Hepatocyte (in vitro differentiated cells): Measurements from ENCODE around the gene PCDHA2. TPM values are rescaled to one million over a fixed set of nuclear protein-coding genes. Genes with fewer than 3 reads are reported as not detected.
"Not testable (repeated sequence)": the region's sequence is repeated elsewhere in the genome, so short reads cannot be mapped to it uniquely, and the experiment has no call there.

ENCODE experiments used
- DNase-seq: peaks from one replicate; pipeline ENCODE4 v3.0.0-alpha.2; 2016; ENCODE audit warnings: low spot score
- H2AFZ ChIP-seq: fragments of 200-600 bp; sonication (generic); 2 replicates; pipeline ENCODE4 v1.6.0; 2016; ENCODE audit warnings: antibody characterized with exemption, mild to moderate bottlenecking
- H3K27ac ChIP-seq: fragments of 200-600 bp; sonication (generic); 2 replicates; pipeline ENCODE4 v1.5.1; 2016; ENCODE audit warnings: mild to moderate bottlenecking
- H3K27me3 ChIP-seq: fragments of 200-600 bp; sonication (generic); 2 replicates; pipeline ENCODE4 v1.6.1; 2016
- H3K36me3 ChIP-seq: fragments of 200-600 bp; sonication (generic); replicated peaks from 2 replicates; pipeline ENCODE4 v1.5.1; 2016; ENCODE audit warnings: low read depth; ENCODE audit not compliant: insufficient read depth
- H3K4me1 ChIP-seq: fragments of 200-600 bp; sonication (generic); 2 replicates; pipeline ENCODE4 v1.5.1; 2016; ENCODE audit warnings: mild to moderate bottlenecking, moderate library complexity; ENCODE audit not compliant: insufficient read depth
- H3K4me2 ChIP-seq: fragments of 200-600 bp; sonication (generic); 2 replicates; pipeline ENCODE4 v1.6.0; 2016
- H3K4me3 ChIP-seq: fragments of 200-600 bp; sonication (generic); 2 replicates; pipeline ENCODE4 v1.5.1; 2016; ENCODE audit warnings: mild to moderate bottlenecking
- H3K79me2 ChIP-seq: fragments of 200-600 bp; sonication (generic); 2 replicates; pipeline ENCODE4 v1.6.0; 2017; ENCODE audit warnings: mild to moderate bottlenecking
- H3K9me2 ChIP-seq: fragments of 200-600 bp; sonication (generic); replicated peaks from 2 replicates; pipeline ENCODE4 v1.6.0; 2017; ENCODE audit warnings: mild to moderate bottlenecking; ENCODE audit not compliant: insufficient read depth
- H3K9me3 ChIP-seq: fragments of 200-600 bp; sonication (generic); 2 replicates; pipeline ENCODE4 v1.5.1; 2016; ENCODE audit warnings: low read depth, mild to moderate bottlenecking
- H4K20me1 ChIP-seq: fragments of 200-600 bp; sonication (generic); 2 replicates; pipeline ENCODE4 v1.6.0; 2016; ENCODE audit warnings: mild to moderate bottlenecking; ENCODE audit not compliant: insufficient read depth, poor library complexity, severe bottlenecking
- EZH2 ChIP-seq: fragments of 200-600 bp; sonication (generic); IDR thresholded peaks from 2 replicates; pipeline ENCODE4 v1.6.1; 2016; ENCODE audit warnings: antibody characterized with exemption, mild to moderate bottlenecking, borderline replicate concordance
- EZH2phosphoT487 ChIP-seq: fragments of 200-600 bp; sonication (generic); IDR thresholded peaks from one replicate; pipeline ENCODE4 v1.6.1; 2018; ENCODE audit warnings: antibody characterized with exemption, mild to moderate bottlenecking, low read depth, moderate library complexity; ENCODE audit not compliant: unreplicated experiment, severe bottlenecking
- WGBS: methylation state at CpG from one replicate; pipeline ENCODE4 v1.1.6; 2016; ENCODE audit warnings: low lambda C conversion rate; ENCODE audit errors: missing lambda C conversion rate; 5-methylcytosine and 5-hydroxymethylcytosine counted together
- polyA plus RNA-seq: library from polyadenylated mRNA; unstranded; fragments of >200 nt; fragmentation: Nextera tagmentation; extraction: Ambion mirVana; gene quantifications from 2 replicates; pipeline ENCODE4 v1.2.1, GENCODE V29; 2016
- total RNA-seq: library from RNA; depleted of rRNA; stranded (reverse); fragments of >200 nt; gene quantifications from 2 replicates; pipeline ENCODE4 v1.2.3, GENCODE V29; 2014
- TF ChIP-seq, protein P1 (sequence below): fragments of 200-600 bp; sonication (generic); IDR thresholded peaks from 2 replicates; pipeline ENCODE4 v1.5.1; 2016; ENCODE audit warnings: antibody characterized with exemption, mild to moderate bottlenecking; ENCODE audit not compliant: poor library complexity

The PCDHA2 gene
- total and polyA plus RNA-seq, 2 experiments from 2014 or later, result 2.0 to 3.9 TPM

DNA sequence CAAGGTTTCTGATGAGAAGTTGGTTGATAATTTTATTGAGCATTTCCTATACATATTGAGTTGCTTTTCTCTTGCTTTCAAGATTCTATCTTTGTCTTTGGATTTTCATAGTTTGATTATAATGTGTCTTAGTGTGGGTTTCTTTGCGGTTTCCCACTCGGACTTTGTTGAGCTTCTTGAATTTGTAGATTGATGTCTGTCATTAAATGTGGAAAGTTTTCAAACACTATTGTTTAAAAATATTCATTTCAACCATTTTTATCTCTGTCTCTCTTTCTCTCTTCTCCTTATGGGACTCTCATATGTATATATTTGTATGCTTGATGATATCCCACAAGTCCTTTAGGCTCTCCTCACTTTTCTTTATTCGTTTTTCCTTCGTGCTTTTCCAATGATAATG lies 27.2 kb upstream of the PCDHA2 start:
- WGBS, result 86% methylated on average over 4 of the region's 4 CpGs
- Histone ChIP-seq H4K20me1 (no peaks in the 10 kb centered on the region), H3K4me3 (no peak overlapping the region), H3K9me3 (peaks cover 29% of the 10 kb centered on the region), H3K9me2 (no peaks in the 10 kb centered on the region), H2AFZ (no peak overlapping the region), H3K4me1 (no peaks in the 10 kb centered on the region), H3K4me2 (no peak overlapping the region), H3K27ac (no peak overlapping the region), H3K27me3 (no peaks in the 10 kb centered on the region), H3K79me2 (no peaks in the 10 kb centered on the region), H3K36me3 (no peaks in the 10 kb centered on the region)
- DNase-seq, result no peak
- TF ChIP-seq EZH2, result no peak
- TF ChIP-seq EZH2phosphoT487, result no peak
- TF ChIP-seq, protein P1, sequence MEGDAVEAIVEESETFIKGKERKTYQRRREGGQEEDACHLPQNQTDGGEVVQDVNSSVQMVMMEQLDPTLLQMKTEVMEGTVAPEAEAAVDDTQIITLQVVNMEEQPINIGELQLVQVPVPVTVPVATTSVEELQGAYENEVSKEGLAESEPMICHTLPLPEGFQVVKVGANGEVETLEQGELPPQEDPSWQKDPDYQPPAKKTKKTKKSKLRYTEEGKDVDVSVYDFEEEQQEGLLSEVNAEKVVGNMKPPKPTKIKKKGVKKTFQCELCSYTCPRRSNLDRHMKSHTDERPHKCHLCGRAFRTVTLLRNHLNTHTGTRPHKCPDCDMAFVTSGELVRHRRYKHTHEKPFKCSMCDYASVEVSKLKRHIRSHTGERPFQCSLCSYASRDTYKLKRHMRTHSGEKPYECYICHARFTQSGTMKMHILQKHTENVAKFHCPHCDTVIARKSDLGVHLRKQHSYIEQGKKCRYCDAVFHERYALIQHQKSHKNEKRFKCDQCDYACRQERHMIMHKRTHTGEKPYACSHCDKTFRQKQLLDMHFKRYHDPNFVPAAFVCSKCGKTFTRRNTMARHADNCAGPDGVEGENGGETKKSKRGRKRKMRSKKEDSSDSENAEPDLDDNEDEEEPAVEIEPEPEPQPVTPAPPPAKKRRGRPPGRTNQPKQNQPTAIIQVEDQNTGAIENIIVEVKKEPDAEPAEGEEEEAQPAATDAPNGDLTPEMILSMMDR, result no peak

DNA sequence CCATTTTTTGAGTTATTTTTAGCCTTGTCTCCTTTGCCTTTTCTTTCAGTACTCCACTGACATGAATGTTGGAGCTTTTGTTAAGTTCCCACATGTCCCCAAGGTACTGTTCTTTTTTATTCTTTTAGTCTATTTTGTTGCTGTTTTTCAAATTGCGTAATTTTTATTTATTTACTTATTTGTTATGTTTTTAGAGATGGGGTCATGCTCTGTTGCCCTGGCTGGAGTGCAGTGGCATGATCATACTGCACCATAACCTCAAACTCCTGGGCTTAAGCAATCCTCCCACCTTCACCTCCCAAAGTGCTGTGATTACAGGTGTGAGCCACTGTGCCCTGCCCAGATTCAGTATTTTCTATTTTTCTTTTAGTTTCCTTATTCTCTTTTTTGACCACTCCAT lies 14.1 kb upstream of the PCDHA2 start:
- Histone ChIP-seq H3K9me3 (peaks cover 5% of the 10 kb centered on the region), H3K27ac (no peak overlapping the region), H3K9me2 (no peaks in the 10 kb centered on the region), H4K20me1 (no peaks in the 10 kb centered on the region), H3K79me2 (no peaks in the 10 kb centered on the region), H3K4me3 (no peak overlapping the region), H3K36me3 (no peaks in the 10 kb centered on the region), H3K27me3 (no peaks in the 10 kb centered on the region), H3K4me1 (no peaks in the 10 kb centered on the region), H2AFZ (no peak overlapping the region), H3K4me2 (no peak overlapping the region)
- TF ChIP-seq EZH2 (no peak), EZH2phosphoT487 (no peak)
- TF ChIP-seq, protein P1, result no peak
- DNase-seq, result no peak
- 84% methylated on average over 1 of the region's 1 CpG for WGBS

DNA sequence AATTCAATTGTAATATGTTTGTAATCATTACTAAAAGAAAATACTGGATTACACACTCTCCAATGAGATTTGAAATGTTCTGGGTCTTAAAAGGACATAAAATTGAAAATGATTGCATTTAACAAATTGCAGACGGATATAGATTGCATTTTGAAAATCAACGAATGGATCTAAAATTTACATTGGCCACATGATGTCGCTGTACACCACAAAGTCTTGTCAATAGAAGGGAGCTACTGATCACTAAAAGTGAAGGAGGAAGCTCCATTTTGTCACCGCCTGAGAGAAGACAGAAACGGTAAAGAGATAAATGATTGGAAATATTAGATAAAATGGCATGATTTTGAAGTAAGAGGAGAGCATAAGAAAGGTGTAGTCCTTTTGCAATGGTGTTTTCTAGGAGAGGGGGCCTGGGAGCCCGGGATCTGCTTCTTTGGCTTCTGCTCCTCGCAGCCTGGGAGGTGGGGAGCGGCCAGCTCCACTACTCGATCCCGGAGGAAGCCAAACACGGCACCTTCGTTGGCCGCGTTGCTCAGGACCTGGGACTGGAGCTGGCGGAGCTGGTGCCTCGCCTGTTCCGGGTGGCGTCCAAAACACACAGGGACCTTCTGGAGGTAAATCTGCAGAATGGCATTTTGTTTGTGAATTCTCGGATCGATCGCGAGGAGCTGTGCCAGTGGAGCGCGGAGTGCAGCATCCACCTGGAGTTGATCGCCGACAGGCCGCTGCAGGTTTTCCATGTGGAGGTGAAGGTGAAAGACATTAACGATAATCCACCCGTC lies 8.6 kb upstream of the PCDHA2 start, which contains the start of gene PCDHA1:
Gene PCDHA1, plus strand, starts transcription at position 236 of the 782 bp plus-strand sequence.
- no peak for TF ChIP-seq EZH2phosphoT487
- TF ChIP-seq, protein P1, result no peak
- no peak for TF ChIP-seq EZH2
- Histone ChIP-seq H3K9me2 (no peaks in the 10 kb centered on the region), H3K4me1 (no peaks in the 10 kb centered on the region), H3K79me2 (no peaks in the 10 kb centered on the region), H3K27ac (no peak within 1 kb of the TSS), H3K27me3 (no peaks in the 10 kb centered on the region), H4K20me1 (no peaks in the 10 kb centered on the region), H2AFZ (no peak within 1 kb of the TSS), H3K36me3 (no peaks in the 10 kb centered on the region), H3K9me3 (peaks cover 5% of the 10 kb centered on the region), H3K4me2 (no peak within 1 kb of the TSS), H3K4me3 (no peak within 1 kb of the TSS)
- DNase-seq, result no peak
- 88% methylated on average over 29 of the region's 29 CpGs for WGBS

DNA sequence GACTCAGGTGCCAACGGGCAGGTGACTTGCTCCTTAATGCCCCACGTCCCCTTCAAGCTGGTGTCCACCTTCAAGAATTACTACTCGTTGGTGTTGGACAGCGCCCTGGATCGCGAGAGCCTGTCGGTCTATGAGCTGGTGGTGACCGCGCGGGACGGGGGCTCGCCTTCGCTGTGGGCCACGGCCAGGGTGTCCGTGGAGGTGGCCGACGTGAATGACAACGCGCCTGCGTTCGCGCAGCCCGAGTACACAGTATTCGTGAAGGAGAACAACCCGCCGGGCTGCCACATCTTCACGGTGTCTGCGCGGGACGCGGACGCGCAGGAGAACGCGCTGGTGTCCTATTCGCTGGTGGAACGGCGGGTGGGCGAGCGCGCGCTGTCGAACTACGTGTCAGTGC lies 7.2 kb upstream of the PCDHA2 start:
- not testable (repeated sequence) for H3K27me3 ChIP-seq, H3K4me1 ChIP-seq, H3K4me2 ChIP-seq, H3K9me3 ChIP-seq, H3K27ac ChIP-seq, H3K9me2 ChIP-seq, H3K36me3 ChIP-seq, DNase-seq, H2AFZ ChIP-seq, H3K4me3 ChIP-seq, H4K20me1 ChIP-seq, H3K79me2 ChIP-seq
- 98% methylated on average over 44 of the region's 44 CpGs for WGBS

DNA sequence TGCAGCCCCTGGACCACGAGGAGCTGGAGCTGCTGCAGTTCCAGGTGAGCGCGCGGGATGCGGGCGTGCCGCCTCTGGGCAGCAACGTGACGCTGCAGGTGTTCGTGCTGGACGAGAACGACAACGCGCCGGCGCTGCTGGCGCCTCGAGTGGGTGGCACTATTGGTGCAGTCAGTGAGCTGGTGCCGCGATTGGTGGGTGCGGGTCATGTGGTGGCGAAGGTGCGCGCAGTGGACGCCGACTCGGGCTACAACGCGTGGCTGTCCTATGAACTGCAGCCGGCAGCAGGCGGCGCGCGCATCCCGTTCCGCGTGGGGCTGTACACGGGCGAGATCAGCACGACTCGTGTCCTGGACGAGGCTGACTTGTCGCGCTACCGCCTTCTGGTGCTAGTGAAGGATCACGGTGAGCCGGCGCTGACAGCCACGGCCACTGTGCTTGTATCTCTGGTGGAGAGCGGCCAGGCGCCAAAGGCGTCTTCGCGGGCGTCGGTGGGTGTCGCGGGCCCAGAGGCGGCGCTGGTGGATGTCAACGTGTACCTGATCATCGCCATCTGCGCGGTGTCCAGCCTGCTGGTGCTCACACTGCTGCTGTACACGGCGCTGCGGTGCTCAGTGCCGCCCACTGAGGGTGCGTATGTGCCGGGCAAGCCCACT lies 6.7 kb upstream of the PCDHA2 start:
- not testable (repeated sequence) for H3K4me2 ChIP-seq, H2AFZ ChIP-seq, DNase-seq, H3K36me3 ChIP-seq, H4K20me1 ChIP-seq, H3K27me3 ChIP-seq, H3K4me3 ChIP-seq, H3K4me1 ChIP-seq, H3K9me2 ChIP-seq, H3K27ac ChIP-seq, H3K79me2 ChIP-seq
- WGBS, result 98% methylated on average over 61 of the region's 70 CpGs
- H3K9me3 ChIP-seq, result peaks cover 11% of the 10 kb centered on the region
